Measurements from ENCODE around the gene IPO5. TPM values are rescaled to one million over a fixed set of nuclear protein-coding genes. Genes with fewer than 3 reads are reported as not detected.

Gene IPO5
- total RNA-seq, 1 experiment from 2014 or later, result 126 TPM

DNA sequence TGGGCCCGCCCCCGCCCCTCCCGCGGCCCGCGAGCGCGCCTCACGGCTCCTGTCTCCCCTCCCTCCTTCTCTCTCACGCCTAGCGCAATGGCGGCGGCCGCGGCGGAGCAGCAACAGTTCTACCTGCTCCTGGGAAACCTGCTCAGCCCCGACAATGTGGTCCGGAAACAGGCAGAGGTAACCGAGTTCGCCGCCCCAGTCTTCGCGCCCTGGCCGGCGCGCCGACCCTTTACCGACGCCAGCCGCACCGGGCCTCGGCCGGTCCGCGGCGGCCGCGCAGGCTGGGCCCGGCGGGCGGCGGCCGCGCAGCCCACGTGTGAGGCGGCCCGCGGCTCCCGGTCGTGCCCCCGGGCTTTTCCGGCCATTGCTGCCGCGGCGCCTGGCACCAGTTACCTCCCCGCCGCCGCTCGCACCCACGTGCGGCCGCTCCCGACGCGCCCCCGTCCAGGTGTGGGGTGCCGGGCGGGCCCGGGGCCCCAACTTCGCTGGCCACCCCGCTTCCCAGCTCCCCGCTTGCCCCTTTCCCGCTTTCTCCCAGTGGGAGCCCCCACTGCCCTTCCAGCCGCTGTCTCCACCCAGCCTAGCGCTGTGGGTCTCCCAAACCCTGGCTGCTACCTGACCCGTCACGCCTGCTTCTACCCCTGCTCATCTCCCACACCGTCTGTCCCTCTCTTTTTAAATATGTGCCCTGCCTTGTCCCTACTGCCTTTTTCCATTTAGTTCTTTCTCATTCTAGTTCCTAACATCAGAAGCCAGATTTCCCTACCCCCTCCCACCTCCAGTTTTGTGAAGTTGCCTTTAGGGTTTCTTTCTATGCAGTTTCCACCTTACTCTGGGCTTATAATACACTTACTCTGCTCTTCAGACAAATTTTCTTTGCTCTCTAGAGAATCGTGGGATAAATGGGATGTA is 23.4 kb downstream of the IPO5 start:
- H3K4me3 ChIP-seq, result peak overlapping the region; percentile 92
- H3F3A ChIP-seq (ENCODE audit: insufficient read depth, low read depth), result peaks cover 11% of the 10 kb centered on the region; the same call in 1 of the 2 replicates
- H2AFZ ChIP-seq, result peak overlapping the region; percentile 75
- TF ChIP-seq EZH2 (IDR thresholded peaks at IDR 0.05; ENCODE audit: low read depth), result no peak
- TF ChIP-seq, protein P1, sequence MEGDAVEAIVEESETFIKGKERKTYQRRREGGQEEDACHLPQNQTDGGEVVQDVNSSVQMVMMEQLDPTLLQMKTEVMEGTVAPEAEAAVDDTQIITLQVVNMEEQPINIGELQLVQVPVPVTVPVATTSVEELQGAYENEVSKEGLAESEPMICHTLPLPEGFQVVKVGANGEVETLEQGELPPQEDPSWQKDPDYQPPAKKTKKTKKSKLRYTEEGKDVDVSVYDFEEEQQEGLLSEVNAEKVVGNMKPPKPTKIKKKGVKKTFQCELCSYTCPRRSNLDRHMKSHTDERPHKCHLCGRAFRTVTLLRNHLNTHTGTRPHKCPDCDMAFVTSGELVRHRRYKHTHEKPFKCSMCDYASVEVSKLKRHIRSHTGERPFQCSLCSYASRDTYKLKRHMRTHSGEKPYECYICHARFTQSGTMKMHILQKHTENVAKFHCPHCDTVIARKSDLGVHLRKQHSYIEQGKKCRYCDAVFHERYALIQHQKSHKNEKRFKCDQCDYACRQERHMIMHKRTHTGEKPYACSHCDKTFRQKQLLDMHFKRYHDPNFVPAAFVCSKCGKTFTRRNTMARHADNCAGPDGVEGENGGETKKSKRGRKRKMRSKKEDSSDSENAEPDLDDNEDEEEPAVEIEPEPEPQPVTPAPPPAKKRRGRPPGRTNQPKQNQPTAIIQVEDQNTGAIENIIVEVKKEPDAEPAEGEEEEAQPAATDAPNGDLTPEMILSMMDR (conservative IDR thresholded peaks at IDR 0.05), result no peak
- ChIA-PET CTCF (no interaction called here), POLR2A (ENCODE audit: unreplicated experiment) (interaction anchor here (0.7 kb wide), 1 partner anchor 86 kb away, joined by 6 read pairs; no protein-coding TSS in a partner anchor)
- H3K27ac ChIP-seq, result peak overlapping the region; percentile 57
- BruUV-seq (replicated peaks), result no TSS peak
- no peak for DNase-seq
- peaks cover 50% of the 10 kb centered on the region for H3K79me2 ChIP-seq (ENCODE audit: low read depth)
- no peaks in the 10 kb centered on the region for H3K9me3 ChIP-seq (ENCODE audit: insufficient read depth, low read depth)
- H3K36me3 ChIP-seq (ENCODE audit: low read depth), result peaks cover under 1% of the 10 kb centered on the region; the same call in 1 of the 2 replicates
- H3K9me2 ChIP-seq (ENCODE audit: insufficient read depth), result no peaks in the 10 kb centered on the region
- peaks cover 34% of the 10 kb centered on the region for H4K20me1 ChIP-seq (ENCODE audit: insufficient read depth)
- intact Hi-C loops (cut with micrococcal nuclease; ENCODE audit: unreplicated experiment), result loop anchor here (1.0 kb wide), 2 partner anchors 122 to 673 kb away; no protein-coding TSS in a partner anchor
- H3K4me1 ChIP-seq (replicated peaks; ENCODE audit: insufficient read depth), result peaks cover 21% of the 10 kb centered on the region
- H3K27me3 ChIP-seq (ENCODE audit: insufficient read depth, low read depth), result no peaks in the 10 kb centered on the region
- H3K4me2 ChIP-seq, result peak overlapping the region; percentile 91

DNA sequence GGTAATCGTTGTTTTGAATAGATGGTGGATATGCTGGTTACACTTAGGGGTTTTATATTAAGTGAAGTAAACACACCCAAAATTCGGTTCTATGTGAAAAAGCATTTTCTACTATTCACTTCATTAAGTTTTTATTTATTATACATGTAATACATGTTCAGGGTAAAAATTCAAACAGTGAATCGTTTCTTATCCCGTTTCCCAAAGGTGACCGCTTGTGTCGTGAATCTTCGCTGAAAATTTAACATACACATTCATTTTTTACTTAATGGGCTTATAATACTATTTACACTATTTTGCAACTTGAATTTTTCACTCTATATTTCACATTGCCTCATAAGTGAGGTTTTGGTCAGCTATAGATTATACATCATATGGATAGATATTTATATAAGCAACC is 24.5 kb downstream of the IPO5 start:
- H4K20me1 ChIP-seq (ENCODE audit: insufficient read depth), result peaks cover 34% of the 10 kb centered on the region
- peak overlapping the region; percentile 92 for H3K4me3 ChIP-seq
- intact Hi-C loops (cut with micrococcal nuclease; ENCODE audit: unreplicated experiment), result no loop called here
- BruUV-seq (replicated peaks), result no TSS peak
- ChIA-PET POLR2A (ENCODE audit: unreplicated experiment) (no interaction called here), CTCF (no interaction called here)
- H3F3A ChIP-seq (ENCODE audit: insufficient read depth, low read depth), result peaks cover 15% of the 10 kb centered on the region; the same call in 1 of the 2 replicates
- no peak for TF ChIP-seq EZH2 (IDR thresholded peaks at IDR 0.05; ENCODE audit: low read depth)
- peak overlapping the region; percentile 91 for H3K4me2 ChIP-seq
- H3K27me3 ChIP-seq (ENCODE audit: insufficient read depth, low read depth), result no peaks in the 10 kb centered on the region
- no peak for DNase-seq
- H3K4me1 ChIP-seq (replicated peaks; ENCODE audit: insufficient read depth), result peaks cover 21% of the 10 kb centered on the region
- peaks cover 62% of the 10 kb centered on the region for H3K79me2 ChIP-seq (ENCODE audit: low read depth)
- no peak overlapping the region for H2AFZ ChIP-seq
- no peaks in the 10 kb centered on the region for H3K9me2 ChIP-seq (ENCODE audit: insufficient read depth)
- no peaks in the 10 kb centered on the region for H3K9me3 ChIP-seq (ENCODE audit: insufficient read depth, low read depth)
- H3K36me3 ChIP-seq (ENCODE audit: low read depth), result peaks cover 12% of the 10 kb centered on the region
- H3K27ac ChIP-seq, result no peak overlapping the region

DNA sequence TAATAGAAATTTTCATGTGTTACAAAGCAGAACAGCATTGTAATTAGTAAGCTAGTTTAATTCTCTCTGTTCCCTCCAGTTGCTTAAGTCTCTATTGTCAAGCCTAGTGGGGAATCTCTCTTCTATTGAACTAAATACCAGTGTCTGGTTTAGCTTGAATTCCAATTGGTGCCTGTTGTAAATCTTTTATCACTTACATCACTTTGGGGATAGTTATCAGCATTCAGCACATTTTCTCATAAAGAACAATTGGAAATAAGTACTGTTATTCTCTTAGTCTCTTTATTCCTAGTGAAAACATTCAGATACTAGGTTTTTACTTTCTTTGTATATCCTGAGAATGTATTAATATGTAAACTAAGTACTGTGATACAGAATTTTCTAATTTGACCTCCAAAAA is 25.2 kb downstream of the IPO5 start:
- no peaks in the 10 kb centered on the region for H3K27me3 ChIP-seq (ENCODE audit: insufficient read depth, low read depth)
- BruUV-seq (replicated peaks), result no TSS peak
- peaks cover 21% of the 10 kb centered on the region for H3K4me1 ChIP-seq (replicated peaks; ENCODE audit: insufficient read depth)
- H3K4me2 ChIP-seq, result peak overlapping the region; percentile 91
- peak overlapping the region; percentile 21; the same call in 1 of the 2 replicates for H3K27ac ChIP-seq
- peaks cover 63% of the 10 kb centered on the region for H3K79me2 ChIP-seq (ENCODE audit: low read depth)
- no peak for DNase-seq
- peak overlapping the region; percentile 92 for H3K4me3 ChIP-seq
- ChIA-PET POLR2A (ENCODE audit: unreplicated experiment) (no interaction called here), CTCF (no interaction called here)
- H3K36me3 ChIP-seq (ENCODE audit: low read depth), result peaks cover 18% of the 10 kb centered on the region
- intact Hi-C loops (cut with micrococcal nuclease; ENCODE audit: unreplicated experiment), result no loop called here
- H3F3A ChIP-seq (ENCODE audit: insufficient read depth, low read depth), result peaks cover 15% of the 10 kb centered on the region; the same call in 1 of the 2 replicates
- H4K20me1 ChIP-seq (ENCODE audit: insufficient read depth), result peaks cover 34% of the 10 kb centered on the region
- TF ChIP-seq EZH2 (IDR thresholded peaks at IDR 0.05; ENCODE audit: low read depth), result no peak
- TF ChIP-seq, protein P1 (conservative IDR thresholded peaks at IDR 0.05), result no peak
- H3K9me3 ChIP-seq (ENCODE audit: insufficient read depth, low read depth), result no peaks in the 10 kb centered on the region
- H3K9me2 ChIP-seq (ENCODE audit: insufficient read depth), result no peaks in the 10 kb centered on the region
- no peak overlapping the region for H2AFZ ChIP-seq
